ENCODE data around the gene KANTR.

The KANTR gene, protein sequence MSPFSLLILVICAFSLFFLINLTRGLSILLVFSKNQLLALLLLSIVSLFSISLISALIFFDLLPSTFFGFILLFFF

DNA sequence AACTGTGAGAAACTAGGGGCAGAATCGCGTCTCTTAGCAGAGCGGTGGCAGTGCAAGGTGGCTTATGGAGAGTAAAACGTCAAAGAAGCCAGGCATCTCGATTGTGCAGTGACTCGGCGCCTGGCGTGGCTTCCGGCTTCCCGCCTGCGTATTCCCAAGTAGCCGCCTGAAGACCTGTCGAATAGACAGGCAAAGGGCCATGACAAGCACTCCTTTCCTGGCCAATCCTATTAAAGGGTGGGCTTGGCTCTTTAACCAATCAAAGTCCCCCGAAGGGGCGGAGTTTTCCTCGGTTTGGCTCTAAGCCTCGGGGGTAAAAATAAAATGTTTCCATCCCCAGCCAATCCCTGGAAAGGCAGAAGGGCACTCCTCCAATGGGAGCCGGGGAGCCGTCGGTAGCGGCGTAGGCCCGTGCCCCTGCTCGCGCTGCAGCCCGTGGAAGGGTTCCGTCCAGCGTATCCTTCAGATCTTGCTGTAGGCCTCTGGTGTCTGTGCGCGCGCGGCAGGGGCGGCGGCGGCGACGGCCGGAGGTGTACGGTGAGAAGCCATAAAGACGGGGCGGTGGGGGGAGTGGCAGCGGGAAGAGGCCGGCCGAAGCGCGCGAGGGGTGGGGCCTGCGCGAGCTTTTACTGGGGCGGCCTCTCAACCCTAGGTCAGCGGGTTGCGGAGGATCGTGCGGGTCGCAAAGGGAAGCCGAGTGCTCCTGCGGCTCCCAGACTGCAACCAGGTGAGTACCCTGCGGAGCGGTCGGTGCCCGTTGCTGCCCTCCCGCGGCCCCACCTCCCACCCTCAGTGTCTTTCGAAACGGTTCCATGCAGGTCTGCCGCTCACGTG lies at the start of gene KANTR:
Gene KANTR, plus strand, starts transcription at position 395 of the 834 bp plus-strand sequence. CDS start 30,131 bp downstream, outside the sequence.
- DNase-seq: peak; percentile 87

DNA sequence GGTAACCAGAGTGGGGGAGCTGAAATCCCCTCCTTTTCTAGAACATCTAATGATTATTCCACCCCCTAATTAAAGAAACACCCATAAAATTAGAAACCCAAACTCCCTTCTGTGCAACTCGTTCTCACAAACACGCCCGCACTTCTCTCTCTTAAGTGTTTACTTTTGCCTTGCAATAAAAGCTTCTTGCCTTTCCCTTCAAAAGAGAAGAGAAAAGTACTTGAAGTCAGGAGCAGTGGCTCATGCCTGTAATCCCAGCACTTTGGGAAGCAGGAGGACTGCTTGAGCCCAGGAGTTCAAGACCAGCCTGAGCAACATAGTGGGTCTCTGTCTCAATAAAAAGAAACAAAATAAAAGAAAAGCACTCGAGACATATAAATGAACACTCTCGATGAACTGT lies 48.9 kb upstream of the KANTR start:
- no peak for DNase-seq

DNA sequence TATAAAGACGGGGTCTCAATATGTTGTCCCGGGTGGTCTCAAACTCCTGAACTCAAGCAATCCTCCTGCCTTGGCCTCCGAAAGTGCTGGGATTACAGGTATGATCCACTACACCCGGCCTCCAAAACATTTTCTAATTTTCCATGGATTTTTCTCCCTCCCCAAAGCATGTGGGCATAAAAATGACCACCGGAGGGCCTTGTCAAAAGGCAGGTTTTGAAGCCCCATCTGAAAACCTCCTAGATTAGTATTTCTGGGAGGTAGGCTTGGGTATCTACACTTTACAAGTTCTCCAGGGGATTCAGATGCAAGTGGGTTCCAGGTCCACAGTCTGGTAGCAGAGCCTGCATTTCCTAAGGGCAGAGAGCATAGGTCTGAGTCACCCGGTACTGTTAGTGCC lies 46.7 kb upstream of the KANTR start:
- DNase-seq: no peak

DNA sequence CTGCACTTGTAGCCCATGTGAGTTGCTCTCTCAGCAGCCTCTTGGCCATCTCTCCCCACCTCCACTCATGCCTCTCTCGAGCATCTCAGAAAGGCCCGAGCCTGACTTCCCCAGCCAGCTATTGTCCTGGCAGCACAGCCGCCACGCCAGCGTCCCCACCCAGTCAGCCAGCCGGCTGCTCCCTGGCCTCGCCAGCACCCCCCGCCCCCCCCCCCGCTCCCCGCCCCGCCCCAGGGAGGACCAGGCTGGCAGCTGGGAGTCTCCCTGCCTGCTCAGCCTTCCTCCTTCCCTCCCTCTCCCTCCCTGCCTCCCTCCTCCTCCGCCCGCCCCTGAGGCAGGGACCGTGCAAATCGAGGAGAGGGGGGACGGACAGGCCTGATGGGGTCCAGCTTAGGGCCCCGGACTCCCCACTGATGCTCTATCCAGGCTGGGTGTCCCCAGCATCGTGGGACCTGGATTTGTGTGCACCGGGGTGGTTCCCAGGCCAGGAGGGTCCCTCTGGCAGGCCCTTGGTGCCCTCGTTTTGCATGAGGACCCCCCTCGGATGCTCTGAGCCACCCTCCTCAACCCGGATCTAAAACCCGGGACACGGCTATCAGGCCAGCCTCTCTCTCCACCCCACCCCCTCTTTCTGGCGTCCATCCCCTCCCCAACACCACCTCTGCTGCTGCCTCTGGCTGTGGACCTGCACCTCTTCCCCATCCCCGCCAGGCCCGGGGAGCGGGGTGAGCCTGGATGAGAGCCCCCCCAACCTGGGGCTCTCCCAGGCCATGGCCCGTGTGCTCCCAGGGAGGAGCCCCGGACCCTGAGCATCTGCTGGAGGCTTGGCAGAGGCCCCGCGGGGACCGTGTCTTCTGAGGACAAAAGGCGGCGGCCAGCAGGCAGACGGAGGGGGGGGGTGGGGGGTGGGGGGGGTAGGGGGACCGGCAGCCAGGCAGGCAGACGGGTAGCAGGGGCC lies 45.5 kb upstream of the KANTR start, which contains the start of gene GPR173:
Gene GPR173, plus strand, starts transcription at position 621 of the 958 bp plus-strand sequence. CDS start 27,833 bp downstream, outside the sequence.
- peak; percentile 92 for DNase-seq

DNA sequence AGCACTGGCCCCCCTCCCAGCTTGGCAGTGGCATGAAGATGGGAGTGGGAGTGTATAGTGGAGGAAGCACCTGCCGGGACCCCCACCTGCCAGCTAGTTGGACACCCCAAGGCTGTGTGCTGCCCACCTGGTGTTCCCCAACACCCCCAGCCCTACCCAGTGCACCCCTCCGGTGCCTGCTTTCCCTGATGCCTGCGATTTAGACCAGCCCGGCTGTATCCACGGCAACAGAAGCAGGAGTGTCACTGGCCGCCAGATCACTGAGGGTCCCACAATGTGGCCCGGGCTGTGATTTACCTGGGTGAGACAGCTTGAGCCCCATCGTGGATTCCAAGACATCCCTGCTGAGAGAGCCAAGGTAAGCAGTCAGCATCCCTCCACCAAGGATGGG lies 44.8 kb upstream of the KANTR start:
- peak; percentile 17 for DNase-seq

- no peak for DNase-seq
Observed at GRCh38 chrX:53050841-53051240, 43.1 kb upstream of the KANTR start.

DNA sequence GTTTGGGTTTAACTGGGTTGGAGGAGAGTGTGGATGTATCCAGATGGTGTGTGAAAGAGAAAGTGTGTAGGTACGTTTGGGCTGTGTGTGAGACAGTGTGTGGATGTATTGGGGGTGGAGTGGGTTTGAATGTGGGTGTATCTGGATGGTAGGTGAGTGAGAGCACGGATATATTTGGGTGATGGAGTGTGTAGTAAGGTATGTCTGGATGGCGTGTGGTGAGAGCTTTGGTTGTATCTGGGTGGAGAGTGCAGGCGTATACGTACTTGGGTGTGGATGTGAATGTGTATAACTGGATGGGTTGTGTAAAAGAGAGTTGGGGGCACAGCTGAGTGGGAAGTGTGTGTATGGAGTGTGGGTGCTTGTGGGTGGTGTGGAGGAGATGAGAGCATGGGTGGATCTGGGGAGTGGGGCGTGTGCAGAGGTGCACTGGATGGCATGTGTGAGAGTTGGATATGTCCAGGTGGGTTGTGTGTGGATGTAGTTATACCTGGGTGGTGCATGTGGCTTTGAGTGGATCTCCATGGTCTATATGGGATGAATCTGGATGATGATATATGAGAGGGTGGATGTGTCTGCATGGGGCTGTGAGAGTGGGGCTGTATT lies 38.6 kb upstream of the KANTR start:
- DNase-seq: no peak

- DNase-seq: no peak
Observed at GRCh38 chrX:53056292-53056691, 37.6 kb upstream of the KANTR start.

GRCh38 chrX:53065104-53065503 lies 28.8 kb upstream of the KANTR start:
- no peak for DNase-seq

GRCh38 chrX:53071064-53071463 lies 22.9 kb upstream of the KANTR start:
- no peak for DNase-seq

GRCh38 chrX:53071604-53072417 lies 22.1 kb upstream of the KANTR start:
- DNase-seq: peak; percentile 70

DNA sequence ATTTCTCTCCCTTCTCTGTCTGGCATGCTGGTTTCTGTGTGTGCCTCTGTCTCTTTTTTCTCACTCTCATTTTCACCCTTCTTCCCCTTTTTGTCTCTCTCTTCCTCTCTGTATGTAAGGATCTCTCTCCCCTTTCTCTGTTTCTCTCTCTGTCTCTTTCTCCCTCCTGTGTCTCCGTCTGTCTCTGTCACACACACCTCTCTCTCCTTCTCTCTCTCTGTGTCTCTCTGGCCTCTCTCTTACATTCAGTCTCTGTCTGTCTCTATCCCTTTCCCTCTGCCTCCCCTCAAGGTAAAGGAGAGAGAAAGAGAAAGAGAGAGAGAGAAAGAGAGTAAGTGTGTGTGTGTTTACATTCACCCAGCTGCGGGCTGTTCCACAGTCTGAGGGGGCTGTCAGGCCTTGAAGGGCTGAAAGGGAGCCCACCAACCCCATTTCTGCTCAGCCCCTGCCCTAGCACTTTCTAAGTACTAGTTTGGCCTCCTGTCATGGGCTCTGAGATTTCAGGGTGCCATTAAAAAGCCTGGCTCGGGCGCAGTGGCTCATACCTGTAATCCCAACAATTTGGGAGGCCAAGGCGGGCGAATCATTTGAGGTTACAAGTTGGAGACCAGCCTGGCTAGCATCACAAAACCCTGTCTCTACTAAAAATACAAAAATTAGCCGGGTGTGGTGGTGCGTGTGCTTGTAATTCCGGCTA lies 21.4 kb upstream of the KANTR start:
- DNase-seq: no peak

DNA sequence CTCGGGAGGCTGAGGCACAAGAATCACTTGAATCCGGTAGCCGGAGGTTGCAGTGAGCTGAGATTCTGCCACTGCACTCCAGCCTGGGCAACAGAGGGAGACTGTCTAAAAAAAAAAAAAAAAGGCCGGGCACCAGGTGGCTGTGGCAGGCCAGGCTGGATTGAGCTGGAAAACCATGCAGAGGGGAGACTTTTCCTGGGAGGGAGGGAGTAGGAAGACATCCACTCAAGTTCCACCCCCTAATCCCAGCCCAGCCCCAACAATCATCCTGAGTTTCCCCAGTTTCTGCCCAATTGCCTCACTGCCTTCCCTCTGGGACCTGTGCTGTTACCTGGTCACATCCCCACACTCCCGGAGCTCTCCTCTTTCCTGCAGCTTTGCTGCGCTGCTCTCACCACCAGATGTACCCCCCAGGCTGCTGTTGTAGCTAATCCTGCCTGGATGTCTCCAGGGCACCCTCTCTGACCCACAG lies 20.8 kb upstream of the KANTR start:
- DNase-seq: peak; percentile 56

GRCh38 chrX:53075011-53075410 lies 18.9 kb upstream of the KANTR start:
- DNase-seq: peak; percentile 21

DNA sequence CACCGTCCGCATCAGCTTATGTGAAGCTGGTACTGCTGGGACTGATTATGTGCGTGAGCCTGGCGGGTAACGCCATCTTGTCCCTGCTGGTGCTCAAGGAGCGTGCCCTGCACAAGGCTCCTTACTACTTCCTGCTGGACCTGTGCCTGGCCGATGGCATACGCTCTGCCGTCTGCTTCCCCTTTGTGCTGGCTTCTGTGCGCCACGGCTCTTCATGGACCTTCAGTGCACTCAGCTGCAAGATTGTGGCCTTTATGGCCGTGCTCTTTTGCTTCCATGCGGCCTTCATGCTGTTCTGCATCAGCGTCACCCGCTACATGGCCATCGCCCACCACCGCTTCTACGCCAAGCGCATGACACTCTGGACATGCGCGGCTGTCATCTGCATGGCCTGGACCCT lies 17.3 kb upstream of the KANTR start:
- DNase-seq: no peak

- no peak for DNase-seq
Observed at GRCh38 chrX:53077207-53078197, 16.4 kb upstream of the KANTR start.

DNA sequence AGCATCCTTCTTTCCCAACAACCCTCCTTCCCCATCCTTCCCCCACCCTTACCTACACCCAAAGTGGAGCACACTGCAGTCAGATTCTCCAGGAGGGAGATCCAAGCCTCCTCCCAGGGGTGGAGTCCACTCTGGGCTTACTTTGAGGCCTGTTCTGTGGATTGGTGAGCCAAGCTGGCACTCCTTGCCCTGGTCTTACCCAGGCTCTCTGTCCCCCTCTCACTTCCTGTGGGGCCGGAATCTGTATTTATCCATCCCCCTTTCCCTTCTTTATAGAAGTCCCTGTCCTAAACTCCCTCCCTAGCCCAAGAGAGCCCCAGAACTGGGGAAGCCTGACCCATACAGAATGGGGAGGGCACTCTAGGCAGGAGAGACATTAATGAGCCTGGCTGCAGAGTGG lies 15.0 kb upstream of the KANTR start:
- DNase-seq: no peak

DNA sequence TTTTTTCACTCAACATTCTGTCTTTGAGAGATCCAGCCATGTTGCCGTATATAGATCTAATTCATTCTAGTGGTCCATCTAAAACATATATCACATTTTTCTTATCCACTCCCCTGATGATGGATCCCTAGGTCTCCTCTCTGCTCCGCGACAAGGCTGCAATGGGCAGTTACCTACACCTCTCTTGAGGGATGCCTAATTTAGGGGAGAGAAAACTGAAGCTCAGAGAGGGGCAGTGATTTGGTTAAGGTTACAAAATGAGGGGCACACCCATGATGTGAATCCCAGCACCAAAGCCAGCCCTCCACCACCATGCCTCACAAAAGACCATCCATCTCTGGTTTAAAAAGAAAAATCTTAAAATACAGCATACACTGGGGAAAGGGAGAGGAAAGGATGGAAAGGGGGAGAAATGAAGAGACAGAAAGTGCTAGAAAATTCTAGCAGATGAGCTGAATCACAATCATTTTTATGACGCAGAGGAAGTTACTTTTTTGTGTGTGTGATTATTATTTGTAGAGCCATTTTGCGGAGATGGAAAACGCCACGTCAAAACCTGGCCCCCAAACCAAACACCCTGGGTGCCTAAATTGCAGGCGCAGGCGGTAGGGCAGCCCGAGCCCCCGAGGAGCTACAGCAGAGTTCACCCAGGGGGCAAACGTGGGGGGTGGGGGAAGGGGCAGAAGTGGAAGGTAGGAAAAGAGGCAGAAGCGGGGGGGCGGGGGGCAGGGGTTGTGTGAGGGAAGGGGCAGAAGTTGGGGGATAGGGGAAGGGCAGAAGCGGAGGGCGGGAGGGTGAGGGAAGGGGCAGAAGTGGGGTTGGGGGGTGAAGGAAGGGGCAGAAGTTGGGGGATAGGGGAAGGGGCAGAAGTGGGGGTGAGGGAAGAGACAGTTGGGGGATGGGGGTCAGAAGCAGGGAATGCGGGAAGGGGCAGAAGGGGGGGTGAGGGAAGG lies 13.0 kb upstream of the KANTR start:
- DNase-seq: no peak
